ENCODE measurements around the gene IFT43.

Gene IFT43

GRCh38 chr14:76015191-76015590 lies 29.6 kb downstream of the IFT43 start:
- no peak for DNase-seq (ENCODE audit: low read depth)

GRCh38 chr14:76015668-76016067 lies 30.1 kb downstream of the IFT43 start:
- DNase-seq (ENCODE audit: low read depth) = no peak

- DNase-seq (ENCODE audit: low read depth) = no peak
These were observed 34.1 kb downstream of the IFT43 start for GRCh38 chr14:76019676-76020075.

- DNase-seq (ENCODE audit: low read depth) = no peak
These were observed 37.4 kb downstream of the IFT43 start for GRCh38 chr14:76022991-76023390.

- DNase-seq (ENCODE audit: low read depth) = no peak
These were observed 38.2 kb downstream of the IFT43 start for GRCh38 chr14:76023757-76024156.

GRCh38 chr14:76024211-76024907 lies 38.8 kb downstream of the IFT43 start:
- no peak for DNase-seq (ENCODE audit: low read depth)

- no peak for DNase-seq (ENCODE audit: low read depth)
These were observed 49.0 kb downstream of the IFT43 start for GRCh38 chr14:76034566-76034965.

- no peak for DNase-seq (ENCODE audit: low read depth)
These were observed 55.1 kb downstream of the IFT43 start for GRCh38 chr14:76040704-76041103.

- no peak for DNase-seq (ENCODE audit: low read depth)
These were observed 60.2 kb downstream of the IFT43 start for GRCh38 chr14:76045773-76046172.

- DNase-seq (ENCODE audit: low read depth) = no peak
These were observed 64.7 kb downstream of the IFT43 start for GRCh38 chr14:76050250-76050649.

- DNase-seq (ENCODE audit: low read depth) = peak; percentile 9
These were observed 65.3 kb downstream of the IFT43 start for GRCh38 chr14:76050797-76051392.

GRCh38 chr14:76051717-76052465 lies 66.3 kb downstream of the IFT43 start:
- DNase-seq (ENCODE audit: low read depth) = no peak

GRCh38 chr14:76053572-76054355 lies 68.2 kb downstream of the IFT43 start:
- no peak for DNase-seq (ENCODE audit: low read depth)

GRCh38 chr14:76055330-76055729 lies 69.8 kb downstream of the IFT43 start:
- no peak for DNase-seq (ENCODE audit: low read depth)

- no peak for DNase-seq (ENCODE audit: low read depth)
These were observed 70.6 kb downstream of the IFT43 start for GRCh38 chr14:76056128-76056527.

GRCh38 chr14:76057914-76058313 lies 72.4 kb downstream of the IFT43 start:
- no peak for DNase-seq (ENCODE audit: low read depth)

GRCh38 chr14:76063327-76063726 lies 77.8 kb downstream of the IFT43 start:
- no peak for DNase-seq (ENCODE audit: low read depth)

GRCh38 chr14:76065519-76065918 lies 80.0 kb downstream of the IFT43 start:
- DNase-seq (ENCODE audit: low read depth) = no peak

- DNase-seq (ENCODE audit: low read depth) = no peak
These were observed 82.0 kb downstream of the IFT43 start for GRCh38 chr14:76067536-76067935.

- DNase-seq (ENCODE audit: low read depth) = no peak
These were observed 88.2 kb downstream of the IFT43 start for GRCh38 chr14:76073717-76074116.

- no peak for DNase-seq (ENCODE audit: low read depth)
These were observed 91.8 kb downstream of the IFT43 start for GRCh38 chr14:76077340-76077739.

GRCh38 chr14:76078501-76078900 lies 92.9 kb downstream of the IFT43 start:
- DNase-seq (ENCODE audit: low read depth) = no peak

Measured in stimulated activated CD8-positive, alpha-beta memory T cell treated with anti-CD3 and anti-CD28 coated beads, Interleukin-15, amount 100 ng/mL, for 24 hours (primary cell).